Measurements from ENCODE around the gene TTC23. TPM values are rescaled to one million over a fixed set of nuclear protein-coding genes. Genes with fewer than 3 reads are reported as not detected.

TTC23 gene
- total RNA-seq, 1 donor from 2014 or later: 2.7 TPM

GRCh38 chr15:99090011-99090699, 159.2 kb downstream of the TTC23 start:
- intact Hi-C loops (cut with micrococcal nuclease): no loop called here

- intact Hi-C loops (cut with micrococcal nuclease): no loop called here
Observed at GRCh38 chr15:99087405-99087943, 161.9 kb downstream of the TTC23 start.

DNA sequence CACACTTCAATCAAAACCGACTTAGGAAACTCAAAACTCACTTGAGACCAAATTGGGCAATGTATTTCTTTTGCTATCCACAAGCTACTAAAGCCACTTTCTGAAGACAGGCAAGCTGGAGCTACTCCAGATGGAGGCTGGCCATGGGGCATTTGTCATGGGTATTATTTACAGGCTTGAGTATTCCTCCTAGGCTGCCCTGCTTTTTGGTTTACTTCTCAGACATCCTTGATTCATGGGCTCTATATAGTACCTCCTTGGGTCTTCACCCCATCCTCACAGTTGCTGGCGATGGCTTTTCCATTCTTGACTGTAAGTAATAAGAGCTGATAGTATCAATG, 163.1 kb downstream of the TTC23 start:
- intact Hi-C loops (cut with micrococcal nuclease): no loop called here

Other genes starting within 250 kb of the TTC23 start
- gene PGPEP1L, start 241.8 kb downstream of the TTC23 start, total RNA-seq: not detected in 2 replicates
- 0.68 and 0.80 TPM in 2 replicates for gene SYNM, start 144.5 kb downstream of the TTC23 start, total RNA-seq
- gene LRRC28, start 1.9 kb upstream of the TTC23 start, total RNA-seq: 19.8 and 22.4 TPM in 2 replicates

Data from T-helper 2 cell treated with Interferon-gamma antibody and Interleukin-4, amounts not matched to agents 100 ng/mL and 5 ng/mL, for 36 hours (primary cell).